Measurements from ENCODE around the gene WNT3. TPM values are rescaled to one million over a fixed set of nuclear protein-coding genes. Genes with fewer than 3 reads are reported as not detected.

WNT3 gene
- total and polyA plus RNA-seq, 4 donors: 0.74 to 2.9 (median 1.4) TPM

- TF ChIP-seq CTCF (IDR thresholded peaks at IDR 0.05; ENCODE audit: control extremely low read depth, extremely low read depth): no peak
- no peaks in the 10 kb centered on the region for H3K9me3 ChIP-seq (ENCODE audit: control insufficient read depth in 4 of 4, insufficient read depth in 3 of 4, low read length in 3 of 4)
- 90 to 95% methylated on average over 3 of the region's 3 CpGs for WGBS, 2 donors
Observed at GRCh38 chr17:46753776-46754175, 64.7 kb downstream of the WNT3 start.

GRCh38 chr17:46751425-46751824 is 67.1 kb downstream of the WNT3 start:
- Histone ChIP-seq H3K4me3 (no peak overlapping the region), H3K9ac (ENCODE audit: insufficient read depth in 1 of 2, low read length in 2 of 2) (no peak overlapping the region), H3K36me3 (ENCODE audit: control insufficient read depth in 4 of 4, insufficient read depth in 4 of 4, low read length in 4 of 4) (peaks cover 8 to 20% (median 15%) of the 10 kb centered on the region in 4 donors), H3K4me1 (ENCODE audit: control insufficient read depth in 5 of 5, insufficient read depth in 5 of 5, low read length in 5 of 5) (no peaks in the 10 kb centered on the region), H3K27ac (ENCODE audit: low read depth in 1 of 2, low read length in 1 of 2) (no peak overlapping the region), H3K27me3 (ENCODE audit: control insufficient read depth in 3 of 3, insufficient read depth in 3 of 3, low read length in 2 of 3) (no peaks in the 10 kb centered on the region), H3K9me3 (ENCODE audit: control insufficient read depth in 4 of 4, insufficient read depth in 3 of 4, low read length in 3 of 4) (no peaks in the 10 kb centered on the region)
- ATAC-seq (ENCODE audit: insufficient read depth, low FRiP score): no peak
- DNase-seq: no peak
- WGBS, 2 donors: 97% methylated on average over 4 of the region's 4 CpGs
- no peak for TF ChIP-seq CTCF (IDR thresholded peaks at IDR 0.05; ENCODE audit: control extremely low read depth, extremely low read depth)

More at GRCh38 chr17:46753776-46754175, 64.7 kb downstream of the WNT3 start:
- H3K4me1 ChIP-seq (ENCODE audit: control insufficient read depth in 5 of 5, insufficient read depth in 5 of 5, low read length in 5 of 5): no peaks in the 10 kb centered on the region
- no peaks in the 10 kb centered on the region for H3K27me3 ChIP-seq (ENCODE audit: control insufficient read depth in 3 of 3, insufficient read depth in 3 of 3, low read length in 2 of 3)
- no peak overlapping the region for H3K9ac ChIP-seq (ENCODE audit: insufficient read depth in 1 of 2, low read length in 2 of 2)
- no peak overlapping the region for H3K4me3 ChIP-seq
- peaks cover 8 to 30% (median 19%) of the 10 kb centered on the region in 4 donors for H3K36me3 ChIP-seq (ENCODE audit: control insufficient read depth in 4 of 4, insufficient read depth in 4 of 4, low read length in 4 of 4)
- ATAC-seq (ENCODE audit: insufficient read depth, low FRiP score) (no peak), DNase-seq (no peak)
- no peak overlapping the region for H3K27ac ChIP-seq (ENCODE audit: low read depth in 1 of 2, low read length in 1 of 2)

- H3K36me3 ChIP-seq (ENCODE audit: control insufficient read depth in 4 of 4, insufficient read depth in 4 of 4, low read length in 4 of 4): peaks cover 0 to 5% (median 0%) of the 10 kb centered on the region in 4 donors
- ATAC-seq (ENCODE audit: insufficient read depth, low FRiP score): no peak
Observed at GRCh38 chr17:46745376-46745775, 73.1 kb downstream of the WNT3 start.

More at GRCh38 chr17:46745376-46745775, 73.1 kb downstream of the WNT3 start:
- no peak for TF ChIP-seq CTCF (IDR thresholded peaks at IDR 0.05; ENCODE audit: control extremely low read depth, extremely low read depth)
- no peak overlapping the region for H3K4me3 ChIP-seq
- 83 to 89% methylated on average over 3 of the region's 3 CpGs for WGBS, 2 donors
- H3K9me3 ChIP-seq (ENCODE audit: control insufficient read depth in 4 of 4, insufficient read depth in 3 of 4, low read length in 3 of 4): no peaks in the 10 kb centered on the region
- H3K27me3 ChIP-seq (ENCODE audit: control insufficient read depth in 3 of 3, insufficient read depth in 3 of 3, low read length in 2 of 3): no peaks in the 10 kb centered on the region
- peaks cover 0 to 2% (median 0%) of the 10 kb centered on the region in 5 donors for H3K4me1 ChIP-seq (ENCODE audit: control insufficient read depth in 5 of 5, insufficient read depth in 5 of 5, low read length in 5 of 5)
- H3K9ac ChIP-seq (ENCODE audit: insufficient read depth in 1 of 2, low read length in 2 of 2): no peak overlapping the region
- DNase-seq: no peak
- H3K27ac ChIP-seq (ENCODE audit: low read depth in 1 of 2, low read length in 1 of 2): no peak overlapping the region
